ENCODE data around the gene ARHGAP10.

Gene ARHGAP10

GRCh38 chr4:148054275-148054674 is 322.4 kb downstream of the ARHGAP10 start:
- no peak for DNase-seq

- no peak for DNase-seq
Measured at GRCh38 chr4:148055844-148056243, 324.0 kb downstream of the ARHGAP10 start.

DNA sequence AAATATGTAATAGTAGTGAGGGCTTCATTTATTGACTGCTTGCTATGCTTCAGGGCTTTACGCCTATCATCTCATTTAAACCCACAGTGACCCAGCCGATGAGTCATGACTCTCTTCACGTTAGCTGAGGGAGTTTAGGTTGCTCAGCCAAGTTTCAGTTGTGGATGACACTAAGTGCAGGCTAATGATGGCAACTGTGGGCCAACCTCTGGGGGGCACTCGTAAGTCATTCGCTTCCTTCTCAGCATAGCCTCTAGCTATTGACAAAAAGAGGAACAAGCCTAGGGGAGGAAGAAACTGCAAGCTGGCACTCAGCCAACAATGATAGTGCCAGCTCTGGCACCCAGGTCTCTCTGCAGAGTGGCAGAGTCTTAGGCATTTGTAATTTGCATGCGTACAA is 325.0 kb downstream of the ARHGAP10 start:
- peak; percentile 63 for DNase-seq

GRCh38 chr4:148057516-148057915 is 325.6 kb downstream of the ARHGAP10 start:
- DNase-seq: no peak

GRCh38 chr4:148057984-148058859 is 326.3 kb downstream of the ARHGAP10 start:
- no peak for DNase-seq

DNA sequence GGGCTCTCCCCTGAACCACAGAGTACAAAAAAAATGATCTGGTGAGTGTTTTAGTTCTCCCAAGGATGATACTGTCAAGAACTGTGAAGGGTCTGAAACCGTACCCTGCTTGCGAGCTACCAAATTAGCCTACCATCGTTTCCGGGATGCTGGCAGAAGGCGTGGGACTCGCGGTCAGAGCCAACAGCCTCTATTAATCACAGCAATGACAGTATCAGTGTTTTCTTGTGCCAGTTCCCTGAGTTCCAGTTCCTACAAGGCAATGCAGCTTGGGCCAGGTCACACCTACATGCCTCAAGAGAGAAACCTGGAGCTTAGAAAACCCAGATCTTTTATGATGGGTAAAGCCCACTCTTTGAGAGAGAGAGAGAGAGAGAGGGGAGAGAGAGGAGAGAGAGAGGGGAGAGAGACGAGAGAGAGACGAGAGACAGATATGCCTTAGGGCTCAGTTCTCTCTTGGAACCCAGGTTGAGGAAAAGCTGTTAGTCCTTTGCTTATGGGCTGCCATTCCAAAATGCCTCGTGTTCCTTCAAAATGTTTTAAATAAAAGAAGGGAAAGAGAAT is 327.8 kb downstream of the ARHGAP10 start:
- no peak for DNase-seq

DNA sequence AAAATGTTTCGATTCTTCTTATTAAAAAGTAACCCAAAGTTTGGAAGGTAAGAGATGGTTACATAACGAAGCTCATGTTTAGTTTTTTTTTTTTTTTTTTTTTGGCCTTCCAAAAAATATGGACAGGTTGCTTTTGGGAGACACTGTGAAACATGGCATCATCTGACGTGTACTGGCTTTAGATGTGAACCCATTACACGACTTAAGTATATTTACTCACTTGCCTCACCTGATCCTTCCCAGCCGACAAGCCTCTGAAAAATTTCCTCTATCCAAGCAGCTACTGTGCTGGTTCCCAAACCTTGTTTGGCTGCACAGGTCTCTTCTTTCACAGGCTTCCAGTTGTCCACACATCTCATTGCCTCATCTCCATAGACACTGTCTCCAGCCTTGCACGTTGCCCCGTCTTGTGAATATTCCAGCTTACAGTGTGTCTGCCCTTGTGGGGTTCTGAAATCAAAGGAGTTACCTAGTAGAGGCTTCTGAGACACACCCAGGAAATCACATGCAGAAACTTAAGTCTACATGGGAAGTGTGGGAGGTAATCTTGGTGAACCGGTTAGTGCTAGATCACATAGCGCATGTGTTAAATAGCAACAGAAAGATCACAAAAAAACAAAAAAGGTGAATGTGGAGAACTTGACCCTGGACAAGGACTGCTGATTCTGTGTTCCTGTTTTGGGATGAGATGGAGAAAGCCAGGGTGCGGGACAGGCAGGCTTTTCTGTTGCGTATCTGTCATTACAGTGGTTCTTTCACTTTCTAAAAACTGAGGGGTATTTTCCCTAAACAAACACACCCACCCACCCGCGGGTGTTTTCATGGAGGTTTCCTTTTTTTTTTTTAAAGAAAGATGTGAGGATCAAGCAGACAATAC is 328.6 kb downstream of the ARHGAP10 start:
- DNase-seq: no peak

DNA sequence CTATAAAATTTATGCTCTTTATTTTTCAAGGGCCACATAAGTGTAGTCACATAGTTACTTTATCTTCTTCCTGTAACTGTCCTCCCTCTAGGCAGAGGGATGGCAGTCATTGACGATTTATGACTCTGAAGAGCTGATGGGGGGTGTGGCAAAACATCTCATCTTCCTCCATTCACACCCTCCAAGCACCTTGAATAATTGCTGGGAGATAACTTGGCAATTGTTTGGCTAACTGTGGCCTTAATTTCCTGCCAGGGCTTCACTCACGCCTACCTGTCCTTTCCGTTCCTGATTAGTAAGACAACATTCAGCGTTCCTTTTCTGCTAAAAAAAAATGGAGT is 329.2 kb downstream of the ARHGAP10 start:
- DNase-seq: no peak

DNA sequence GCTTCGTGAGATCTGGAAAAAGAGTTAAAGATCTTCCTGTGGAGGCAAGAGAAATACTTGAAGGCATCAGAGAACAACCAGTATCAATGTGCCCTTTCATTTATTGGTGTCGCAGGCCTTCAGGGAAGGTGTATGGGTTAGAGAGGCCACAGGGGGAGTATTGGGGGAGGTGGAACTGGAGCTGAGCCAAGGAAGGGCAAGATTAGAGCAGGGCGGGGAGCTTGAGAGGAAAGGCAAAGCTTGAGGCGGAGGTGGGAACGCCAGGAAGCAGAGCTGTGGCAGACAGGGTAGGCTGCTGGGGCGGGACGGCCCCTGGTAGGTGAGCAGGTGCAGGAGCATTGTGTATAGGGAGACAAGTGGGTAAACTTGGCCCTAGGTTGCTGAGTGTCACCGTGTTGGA is 329.9 kb downstream of the ARHGAP10 start:
- no peak for DNase-seq

- DNase-seq: no peak
Measured at GRCh38 chr4:148062301-148062950, 330.5 kb downstream of the ARHGAP10 start.

- no peak for DNase-seq
Measured at GRCh38 chr4:148064451-148064850, 332.6 kb downstream of the ARHGAP10 start.

DNA sequence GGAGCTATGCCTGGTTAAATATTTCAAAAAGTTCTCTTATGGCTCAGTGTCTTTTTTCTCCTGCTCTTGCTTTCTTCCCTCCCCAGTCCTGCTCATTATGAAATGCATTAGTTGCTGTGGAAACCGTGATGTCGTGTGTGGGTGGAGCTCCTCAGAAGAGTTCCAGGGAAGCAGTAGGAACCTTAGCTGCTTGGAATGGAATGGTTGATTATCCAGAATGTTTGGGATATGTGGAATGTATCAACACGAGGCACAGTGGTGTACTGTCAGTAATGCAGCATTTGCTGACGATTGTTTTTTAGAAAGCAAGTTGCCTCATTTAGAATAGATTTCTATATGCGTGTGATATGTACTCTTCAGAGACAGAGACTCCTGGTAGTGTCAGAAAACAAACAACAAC is 333.2 kb downstream of the ARHGAP10 start:
- no peak for DNase-seq

DNA sequence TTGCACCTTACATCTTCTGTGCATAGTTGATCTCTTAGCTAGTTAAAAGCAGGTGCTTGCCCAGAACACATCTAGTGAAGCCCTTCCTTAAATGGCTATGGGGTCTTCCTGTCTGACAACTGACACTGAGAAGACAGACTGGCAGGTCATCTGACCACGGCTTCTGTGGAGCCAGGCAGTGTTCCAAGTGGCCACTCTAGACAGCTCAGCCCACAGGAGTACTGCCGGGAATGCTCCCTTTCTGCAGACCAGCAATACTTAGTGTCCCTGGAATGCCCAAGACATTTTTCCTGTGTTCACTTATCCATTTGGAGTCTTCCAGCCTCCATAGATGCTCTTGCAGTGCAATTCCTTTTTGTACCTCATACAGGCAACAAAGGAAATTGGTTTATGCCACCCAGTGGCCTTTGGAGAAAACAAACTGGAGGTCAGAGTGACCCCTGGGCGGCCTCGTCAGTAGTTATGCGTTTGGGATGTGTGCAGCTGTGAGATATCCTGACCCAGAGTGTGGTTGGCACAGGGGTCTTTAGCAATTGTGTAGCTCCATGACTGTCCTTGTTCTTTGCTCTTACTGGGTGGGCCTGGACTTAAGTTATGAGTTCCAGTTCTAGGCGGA is 335.5 kb downstream of the ARHGAP10 start:
- DNase-seq: no peak

- DNase-seq: no peak
Measured at GRCh38 chr4:148068065-148068911, 336.4 kb downstream of the ARHGAP10 start.

DNA sequence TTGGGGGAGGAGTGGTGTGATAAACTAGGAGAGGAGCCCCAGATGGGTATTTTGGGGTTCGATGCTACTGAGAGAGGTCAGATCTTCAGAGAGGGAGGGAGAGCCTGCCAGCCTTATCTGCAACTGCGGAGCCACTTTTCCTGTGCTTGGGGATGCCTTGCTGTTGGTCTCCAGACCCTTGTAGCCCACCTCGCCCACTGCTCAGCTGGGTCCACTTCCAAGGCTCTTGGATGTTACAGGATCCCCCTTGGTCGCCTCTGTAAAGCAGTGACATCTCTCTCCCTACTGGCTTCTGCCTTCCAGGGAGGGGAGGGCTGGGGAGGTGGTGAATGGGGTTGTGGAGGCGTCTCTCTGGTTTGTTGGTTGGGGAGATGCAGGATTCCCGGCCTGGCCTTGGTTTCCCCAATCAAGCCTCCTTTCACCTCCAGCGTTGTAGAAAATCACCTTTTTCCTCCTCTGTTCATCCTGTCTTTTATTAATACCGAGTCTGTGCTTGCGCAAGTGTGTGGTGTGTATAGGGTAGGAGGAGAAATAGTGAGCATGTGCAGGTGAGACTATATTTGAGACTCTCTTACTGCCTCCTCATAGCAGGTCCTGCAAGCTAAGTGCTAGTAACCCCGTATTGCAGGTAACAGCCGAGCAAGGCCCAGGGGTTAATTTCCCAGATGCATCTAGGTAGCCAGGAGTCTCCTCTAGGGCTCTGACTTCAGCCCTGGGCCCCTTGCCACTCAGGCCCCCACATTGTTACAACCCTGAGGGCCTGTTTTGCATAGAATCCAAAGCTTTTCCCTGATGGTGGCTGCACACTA is 337.4 kb downstream of the ARHGAP10 start:
- DNase-seq: no peak

- no peak for DNase-seq
Measured at GRCh38 chr4:148069895-148070178, 337.9 kb downstream of the ARHGAP10 start.

GRCh38 chr4:148071009-148071408 is 339.1 kb downstream of the ARHGAP10 start:
- DNase-seq: no peak

DNA sequence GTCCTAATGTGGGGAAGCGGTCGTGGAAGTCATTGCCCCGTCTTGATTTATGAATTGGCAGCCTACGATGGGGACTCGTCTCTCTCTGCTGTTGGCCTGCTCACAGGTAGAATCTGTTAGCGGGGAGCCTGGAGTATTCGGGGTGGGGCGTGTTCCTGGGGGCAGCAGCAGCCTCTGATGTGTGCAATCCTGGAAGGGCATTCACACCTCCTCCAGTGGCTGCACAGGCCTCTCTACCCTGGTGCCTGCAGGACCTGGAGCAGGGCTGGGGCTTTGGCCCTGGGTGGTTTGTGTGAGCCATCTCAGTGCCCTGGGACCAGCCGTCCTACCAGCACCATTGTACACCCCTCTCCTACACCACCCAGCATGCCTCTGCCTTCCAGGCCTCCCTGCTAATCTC is 340.9 kb downstream of the ARHGAP10 start:
- no peak for DNase-seq

DNA sequence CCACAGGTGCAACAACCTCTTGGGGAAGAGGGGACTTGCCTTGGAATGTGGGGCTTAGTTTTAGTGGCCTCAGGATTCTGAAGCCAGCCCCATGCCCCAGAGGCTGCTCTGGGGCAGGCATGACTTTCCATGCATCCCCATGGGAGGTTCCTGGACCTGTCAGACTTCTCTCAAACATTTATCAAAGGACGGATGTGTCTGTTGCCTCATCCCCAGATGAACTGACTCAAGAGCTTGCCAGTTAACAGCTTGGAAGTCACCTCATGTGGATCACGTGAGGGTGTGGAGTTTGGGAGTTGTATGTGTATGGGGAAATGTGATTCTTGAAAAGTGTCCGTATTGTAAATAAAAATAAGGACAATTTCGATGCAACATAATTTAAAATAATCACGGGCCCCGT is 341.5 kb downstream of the ARHGAP10 start:
- no peak for DNase-seq

- no peak for DNase-seq
Measured at GRCh38 chr4:148074462-148074861, 342.6 kb downstream of the ARHGAP10 start.

DNA sequence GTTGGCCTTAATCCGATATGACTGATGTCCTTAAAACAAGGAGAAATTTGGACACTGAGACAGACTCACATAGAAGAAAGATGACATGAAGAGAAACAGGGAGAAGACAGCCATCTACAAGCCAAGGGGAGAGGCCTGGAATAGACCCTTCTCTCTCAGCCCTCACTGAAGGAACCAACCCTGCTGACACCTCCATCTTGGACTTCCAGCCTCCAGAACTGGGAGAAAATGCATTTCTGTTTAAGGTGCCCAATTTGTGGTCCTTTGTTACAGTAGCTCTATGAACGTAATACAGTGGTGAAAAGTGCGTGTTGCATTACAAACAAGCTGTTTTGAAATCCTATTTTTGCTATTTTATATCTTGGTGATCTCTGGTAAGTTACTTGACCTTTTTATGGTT is 343.6 kb downstream of the ARHGAP10 start:
- DNase-seq: no peak
